GM12872 (cell line): ENCODE measurements around the gene TAF8.

Experiments
- TF ChIP-seq, protein P1 (sequence below): IDR thresholded peaks from 3 replicates; pipeline ENCODE4 v1.5.1; 2011; ENCODE audit warnings: low read depth, mild to moderate bottlenecking, low read length, moderate library complexity; ENCODE audit not compliant: insufficient read depth

TAF8 gene

GRCh38 chr6:42135161-42135560, 84.8 kb downstream of the TAF8 start:
- TF ChIP-seq, protein P1, sequence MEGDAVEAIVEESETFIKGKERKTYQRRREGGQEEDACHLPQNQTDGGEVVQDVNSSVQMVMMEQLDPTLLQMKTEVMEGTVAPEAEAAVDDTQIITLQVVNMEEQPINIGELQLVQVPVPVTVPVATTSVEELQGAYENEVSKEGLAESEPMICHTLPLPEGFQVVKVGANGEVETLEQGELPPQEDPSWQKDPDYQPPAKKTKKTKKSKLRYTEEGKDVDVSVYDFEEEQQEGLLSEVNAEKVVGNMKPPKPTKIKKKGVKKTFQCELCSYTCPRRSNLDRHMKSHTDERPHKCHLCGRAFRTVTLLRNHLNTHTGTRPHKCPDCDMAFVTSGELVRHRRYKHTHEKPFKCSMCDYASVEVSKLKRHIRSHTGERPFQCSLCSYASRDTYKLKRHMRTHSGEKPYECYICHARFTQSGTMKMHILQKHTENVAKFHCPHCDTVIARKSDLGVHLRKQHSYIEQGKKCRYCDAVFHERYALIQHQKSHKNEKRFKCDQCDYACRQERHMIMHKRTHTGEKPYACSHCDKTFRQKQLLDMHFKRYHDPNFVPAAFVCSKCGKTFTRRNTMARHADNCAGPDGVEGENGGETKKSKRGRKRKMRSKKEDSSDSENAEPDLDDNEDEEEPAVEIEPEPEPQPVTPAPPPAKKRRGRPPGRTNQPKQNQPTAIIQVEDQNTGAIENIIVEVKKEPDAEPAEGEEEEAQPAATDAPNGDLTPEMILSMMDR, result no peak

GRCh38 chr6:42135722-42136121, 85.4 kb downstream of the TAF8 start:
- TF ChIP-seq, protein P1, result no peak

DNA sequence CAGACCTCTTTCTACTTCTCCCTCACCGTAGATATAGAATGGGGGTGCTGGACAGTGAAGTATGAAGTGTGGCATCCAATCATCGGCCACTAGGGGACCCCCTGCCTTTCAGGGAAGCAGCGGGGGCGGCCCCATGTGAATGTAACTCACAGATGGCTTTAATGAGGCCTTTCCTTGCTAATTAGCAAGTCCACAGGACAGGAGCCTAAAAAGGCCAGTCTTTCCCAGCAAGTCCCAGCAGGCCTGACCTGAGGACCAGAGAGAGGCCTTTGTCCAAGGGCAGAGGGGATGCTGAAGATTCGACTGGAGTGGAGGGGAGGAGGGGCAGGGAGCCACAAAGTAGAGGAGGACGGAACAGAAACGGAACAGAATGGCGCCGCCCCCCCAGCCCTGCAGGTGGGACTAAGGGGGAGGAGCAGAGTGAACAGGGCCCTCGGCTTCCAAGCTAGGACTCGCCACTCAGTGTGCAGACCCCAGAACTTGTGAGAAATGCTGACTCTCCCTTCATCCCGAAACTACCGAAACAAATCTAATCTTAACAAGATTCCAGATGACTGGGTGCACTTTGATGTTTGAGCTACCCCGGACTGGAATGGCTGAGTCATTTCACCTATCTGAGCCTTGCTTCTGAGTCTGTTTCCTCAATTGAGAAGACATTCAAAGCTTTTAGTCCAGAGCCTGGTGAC, 86.3 kb downstream of the TAF8 start:
- TF ChIP-seq, protein P1, result peak; percentile 58
